ENCODE data around the gene PRKCA.

Gene PRKCA

GRCh38 chr17:66375121-66375520, 72.7 kb downstream of the PRKCA start:
- TF ChIP-seq TSHZ2 (CRISPR knock-in tag; IDR thresholded peaks at IDR 0.05), result no peak
- TF ChIP-seq ISL1 (CRISPR knock-in tag; IDR thresholded peaks at IDR 0.05), result no peak
- no peak for TF ChIP-seq POU6F1 (CRISPR knock-in tag; IDR thresholded peaks at IDR 0.05; ENCODE audit: borderline replicate concordance, low read depth)
- no peak for TF ChIP-seq ZC3H10 (CRISPR knock-in tag; IDR thresholded peaks at IDR 0.05)
- TF ChIP-seq ZNF565 (CRISPR knock-in tag; conservative IDR thresholded peaks at IDR 0.05; ENCODE audit: low read depth), result no peak
- TF ChIP-seq CREB5 (CRISPR knock-in tag; IDR thresholded peaks at IDR 0.05; ENCODE audit: low read depth), result no peak
- no peak for TF ChIP-seq CSRNP3 (CRISPR knock-in tag; IDR thresholded peaks at IDR 0.05)
- TF ChIP-seq CSDC2 (CRISPR knock-in tag; IDR thresholded peaks at IDR 0.05), result no peak
- no peak for TF ChIP-seq SNAI2 (CRISPR knock-in tag; IDR thresholded peaks at IDR 0.05)
- TF ChIP-seq BACH2 (CRISPR knock-in tag; IDR thresholded peaks at IDR 0.05; ENCODE audit: borderline replicate concordance), result no peak
- no peak for TF ChIP-seq ZNF8 (CRISPR knock-in tag; IDR thresholded peaks at IDR 0.05)
- TF ChIP-seq PPARA (CRISPR knock-in tag; IDR thresholded peaks at IDR 0.05; ENCODE audit: borderline replicate concordance), result no peak
- no peak for TF ChIP-seq ZFP3 (CRISPR knock-in tag; IDR thresholded peaks at IDR 0.05)
- no peak for TF ChIP-seq ARNTL (CRISPR knock-in tag; IDR thresholded peaks at IDR 0.05; ENCODE audit: borderline replicate concordance, low read depth)
- TF ChIP-seq PATZ1 (CRISPR knock-in tag; IDR thresholded peaks at IDR 0.05; ENCODE audit: borderline replicate concordance), result no peak
- TF ChIP-seq TCF4 (CRISPR knock-in tag; IDR thresholded peaks at IDR 0.05; ENCODE audit: borderline replicate concordance), result no peak
- TF ChIP-seq ZNF70 (CRISPR knock-in tag; IDR thresholded peaks at IDR 0.05), result no peak
- TF ChIP-seq GLIS3 (CRISPR knock-in tag; IDR thresholded peaks at IDR 0.05), result no peak
- no peak for TF ChIP-seq TOX (CRISPR knock-in tag; IDR thresholded peaks at IDR 0.05; ENCODE audit: borderline replicate concordance)
- TF ChIP-seq RARB (CRISPR knock-in tag; IDR thresholded peaks at IDR 0.05), result no peak
- no peak for ATAC-seq

- ATAC-seq, result no peak
- TF ChIP-seq TSHZ2 (CRISPR knock-in tag; IDR thresholded peaks at IDR 0.05) (no peak), PATZ1 (CRISPR knock-in tag; IDR thresholded peaks at IDR 0.05; ENCODE audit: borderline replicate concordance) (no peak), ESRRG (CRISPR knock-in tag; IDR thresholded peaks at IDR 0.05) (no peak), ZNF70 (CRISPR knock-in tag; IDR thresholded peaks at IDR 0.05) (no peak), OSR1 (CRISPR knock-in tag; IDR thresholded peaks at IDR 0.05) (no peak), CSDC2 (CRISPR knock-in tag; IDR thresholded peaks at IDR 0.05) (no peak), RARB (CRISPR knock-in tag; IDR thresholded peaks at IDR 0.05) (no peak), POU6F1 (CRISPR knock-in tag; IDR thresholded peaks at IDR 0.05; ENCODE audit: borderline replicate concordance, low read depth) (no peak), ZNF565 (CRISPR knock-in tag; conservative IDR thresholded peaks at IDR 0.05; ENCODE audit: low read depth) (no peak), CSRNP3 (CRISPR knock-in tag; IDR thresholded peaks at IDR 0.05) (no peak)
These were observed 75.9 kb downstream of the PRKCA start for GRCh38 chr17:66378296-66378695.
